K562 (cell line): ENCODE results near the gene CYP2R1. TPM values are rescaled to one million over a fixed set of nuclear protein-coding genes. Genes with fewer than 3 reads are reported as not detected.

Experiments used
- ATAC-seq: fragments of 200-7000 bp; cut with Tn5 transposase; 3 replicates; pipeline ENCODE4 v1.9.1; 2020; ENCODE audit warnings: moderate library complexity
- BruUV-seq: library from RNA; stranded (reverse); fragments of 400-500 nt; replicated peaks from 2 replicates; lab custom pipeline; 2021; lab: Mats Ljungman, UMichigan
- CTCF ChIA-PET: fragments of 300-600 bp; formaldehyde crosslinking; extraction: SDS; loops from one replicate; lab custom pipeline; 2021; ENCODE audit warnings: low intra/inter-chr PET ratio; lab: Yijun Ruan, JAX
- POLR2A ChIA-PET: fragments of 300-600, 350-650 bp; sonication (Branson Sonifier 250); formaldehyde crosslinking; extraction: SDS; loops from one replicate; lab custom pipeline; 2021; ENCODE audit warnings: antibody characterized with exemption, inconsistent platforms; lab: Yijun Ruan, JAX
- DNase-seq, 4 experiments: peaks; one replicate each; pipeline versions ENCODE4 v3.0.0 to v3.0.0-alpha.2; 2011 to 2018; ENCODE audit warnings: low spot score in 3 of 4, mixed read lengths in 3 of 4; ENCODE audit errors: extremely low read depth in 1 of 4
- FAIRE-seq: peaks from 2 replicates; lab custom pipeline; 2011; peaks lifted over from hg19 to GRCh38; lab: Jason Lieb, UNC
- H2AFZ ChIP-seq: 2 replicates; pipeline ENCODE4 v1.6.0; 2011; ENCODE audit warnings: low read depth, low read length, control low read depth, inconsistent platforms
- H3K27ac ChIP-seq: fragments of 200-600 bp; 3 replicates; pipeline ENCODE4 v1.8.0; 2011; ENCODE audit warnings: low read depth, mild to moderate bottlenecking, control low read depth, inconsistent platforms, low read length, moderate library complexity, mixed read lengths; ENCODE audit errors: extremely low read depth
- H3K27me3 ChIP-seq, 2 experiments: fragments of 300-600 bp in 1 of 2; 2 replicates in 1 of 2; 3 replicates in 1 of 2; pipeline versions ENCODE4 v1.6.0 to v1.8.0; 2011; ENCODE audit warnings: inconsistent platforms in 2 of 2, low read length in 2 of 2, mild to moderate bottlenecking in 1 of 2, mixed read lengths in 1 of 2, moderate library complexity in 1 of 2; ENCODE audit not compliant: control insufficient read depth in 2 of 2, insufficient read depth in 2 of 2
- H3K36me3 ChIP-seq: fragments of 300-600 bp; 3 replicates; pipeline ENCODE4 v1.8.0; 2011; ENCODE audit warnings: mild to moderate bottlenecking, low read length, inconsistent platforms; ENCODE audit not compliant: control insufficient read depth, insufficient read depth
- H3K4me1 ChIP-seq, 2 experiments: fragments of 200-600 bp in 1 of 2; replicated peaks in 1 of 2; 2 replicates in 1 of 2; 3 replicates in 1 of 2; pipeline versions ENCODE4 v1.5.1 to v1.8.0; 2011; ENCODE audit warnings: inconsistent platforms in 2 of 2, low read length in 2 of 2, mild to moderate bottlenecking in 1 of 2, mixed read lengths in 1 of 2, moderate library complexity in 1 of 2; ENCODE audit not compliant: control insufficient read depth in 2 of 2, insufficient read depth in 2 of 2
- H3K4me2 ChIP-seq: 2 replicates; pipeline ENCODE4 v1.6.1; 2011; ENCODE audit warnings: low read length, control low read depth, inconsistent platforms, mixed read lengths; ENCODE audit not compliant: insufficient read depth
- H3K4me3 ChIP-seq: fragments of 200-600 bp; sonication (generic), shearing (Covaris generic); 2 replicates; pipeline ENCODE4 v1.5.1; 2016; ENCODE audit warnings: control low read depth, inconsistent platforms
- H3K79me2 ChIP-seq: fragments of 200-600 bp; 3 replicates; pipeline ENCODE4 v1.8.0; 2011; ENCODE audit warnings: low read length, inconsistent platforms; ENCODE audit not compliant: control insufficient read depth, insufficient read depth
- H3K9ac ChIP-seq, 2 experiments: 2 replicates each; pipeline versions ENCODE4 v1.6.0 to v1.6.1; 2011; ENCODE audit warnings: low read depth in 2 of 2, low read length in 2 of 2, control low read depth in 1 of 2, inconsistent platforms in 1 of 2, mild to moderate bottlenecking in 1 of 2, mixed read lengths in 1 of 2; ENCODE audit not compliant: insufficient read depth in 1 of 2
- H3K9me1 ChIP-seq: one replicate; pipeline ENCODE4 v1.6.0; 2011; ENCODE audit warnings: inconsistent platforms, mild to moderate bottlenecking, low read length, moderate library complexity; ENCODE audit not compliant: control insufficient read depth, insufficient read depth
- H3K9me3 ChIP-seq: replicated peaks from 2 replicates; pipeline ENCODE4 v1.5.1; 2011; ENCODE audit warnings: low read depth, low read length, inconsistent platforms; ENCODE audit not compliant: control insufficient read depth, insufficient read depth
- H4K20me1 ChIP-seq: replicated peaks from 2 replicates; pipeline ENCODE4 v1.6.1; 2011; ENCODE audit warnings: low read length, inconsistent platforms, mixed read lengths; ENCODE audit not compliant: control insufficient read depth, insufficient read depth
- BRD4 ChIP-seq: fragments of 200-600 bp; sonication (generic); IDR thresholded peaks from 2 replicates; pipeline ENCODE4 v1.6.1; 2017; ENCODE audit warnings: inconsistent platforms
- PCBP2 ChIP-seq: fragments of 200-400 bp; formaldehyde crosslinking; IDR thresholded peaks from 2 replicates; pipeline ENCODE4 v1.6.1; 2018; ENCODE audit warnings: low read length, low read depth, mild to moderate bottlenecking, moderate library complexity; ENCODE audit not compliant: poor library complexity, severe bottlenecking
- PHB ChIP-seq: fragments of 250-450 bp; sonication (Bioruptor Pico); IDR thresholded peaks from 2 replicates; pipeline ENCODE4 v1.5.0; 2021
- SIX5 ChIP-seq, 2 experiments: IDR thresholded peaks; 2 replicates each; pipeline ENCODE4 v1.6.1; 2011; ENCODE audit warnings: low read length in 2 of 2, borderline replicate concordance in 1 of 2, low read depth in 1 of 2, mild to moderate bottlenecking in 1 of 2, moderate library complexity in 1 of 2; ENCODE audit not compliant: insufficient read depth in 1 of 2
- SNIP1 ChIP-seq: fragments of 450-650 bp; IDR thresholded peaks from 2 replicates; pipeline ENCODE4 v1.7.1; 2017; ENCODE audit warnings: low read depth, mild to moderate bottlenecking
- SRSF7 ChIP-seq: fragments of 200-400 bp; formaldehyde crosslinking; optimal IDR thresholded peaks from 2 replicates; pipeline ENCODE3; 2017; ENCODE audit warnings: mild to moderate bottlenecking, low read depth, low read length
- ZMIZ1 ChIP-seq, 2 experiments: fragments of 150-350 bp in 1 of 2; IDR thresholded peaks; 2 replicates each; pipeline ENCODE4 v1.6.1; 2012 to 2016; ENCODE audit warnings: low read depth in 2 of 2, low read length in 2 of 2, mild to moderate bottlenecking in 1 of 2, moderate library complexity in 1 of 2
- ZNF57 ChIP-seq: fragments of 450-650 bp; formaldehyde crosslinking; IDR thresholded peaks from 2 replicates; pipeline ENCODE4 v1.4.0; 2020; ENCODE audit warnings: mild to moderate bottlenecking, moderate library complexity
- ZNF778 ChIP-seq: fragments of 450-650 bp; formaldehyde crosslinking; IDR thresholded peaks from 2 replicates; pipeline ENCODE4 v1.4.0; 2020; ENCODE audit warnings: mild to moderate bottlenecking, moderate library complexity
- WGBS: fragments of 100-300 bp; shearing (Covaris generic); methylation state at CpG from one replicate; pipeline ENCODE4 v1.1.6; 2016; ENCODE audit warnings: low coverage, mixed read lengths; ENCODE audit not compliant: insufficient coverage; ENCODE audit errors: missing lambda C conversion rate; 5-methylcytosine and 5-hydroxymethylcytosine counted together
- in situ Hi-C: fragments of 300-500 bp; cut with MboI; formaldehyde crosslinking; loops from 4 replicates; pipeline ENCODE4 v1.15.0; 2018; ENCODE audit warnings: inconsistent platforms, mixed read lengths
- intact Hi-C: fragments of 100-400 bp; cut with micrococcal nuclease; formaldehyde crosslinking; loops from 2 replicates; pipeline ENCODE4 v1.14.2; 2022
- polyA plus RNA-seq, 8 experiments: library from polyadenylated mRNA; depleted of rRNA in 4 of 8; stranded (reverse) in 5 of 8; unstranded in 3 of 8; fragments of >200 nt; fragmentation: Nextera tagmentation in 2 of 8; fragmentation: Illumina TruSeq in 1 of 8; extraction: Ambion mirVana in 2 of 8; extraction: Trizol in 1 of 8; gene quantifications; 2 replicates each; pipeline versions ENCODE4 v1.2.1 to v1.2.3, GENCODE V29; 2011 to 2014; ENCODE audit warnings: inconsistent platforms in 1 of 8, missing spikeins in 1 of 8
- total RNA-seq, 7 experiments: library from RNA; depleted of rRNA in 6 of 7; stranded (reverse); fragments of >200 nt in 6 of 7; fragmentation: Illumina TruSeq in 2 of 7; extraction: Trizol in 2 of 7; gene quantifications; 2 replicates each; pipeline versions ENCODE4 v1.2.1 to v1.2.3, GENCODE V29; 2011 to 2021; ENCODE audit warnings: low replicate concordance in 1 of 7
- TF ChIP-seq, protein P1 (sequence below), 2 experiments: fragments of 250-450 bp in 1 of 2; fragments of 450-650 bp in 1 of 2; sonication (Bioruptor Pico) in 1 of 2; IDR thresholded peaks; 2 replicates each; pipeline versions ENCODE4 v1.6.1 to v1.8.0; 2016 to 2021; ENCODE audit warnings: mild to moderate bottlenecking in 2 of 2, moderate library complexity in 2 of 2, missing compliant biosample characterization in 1 of 2, missing genetic modification characterization in 1 of 2

Gene CYP2R1
- total and polyA plus RNA-seq, 9 of the 15 experiments (the other 6 are each of a cell fraction or from before 2014, with no cell fraction given), result 19.4 to 40.5 (median 29.4) TPM

DNA sequence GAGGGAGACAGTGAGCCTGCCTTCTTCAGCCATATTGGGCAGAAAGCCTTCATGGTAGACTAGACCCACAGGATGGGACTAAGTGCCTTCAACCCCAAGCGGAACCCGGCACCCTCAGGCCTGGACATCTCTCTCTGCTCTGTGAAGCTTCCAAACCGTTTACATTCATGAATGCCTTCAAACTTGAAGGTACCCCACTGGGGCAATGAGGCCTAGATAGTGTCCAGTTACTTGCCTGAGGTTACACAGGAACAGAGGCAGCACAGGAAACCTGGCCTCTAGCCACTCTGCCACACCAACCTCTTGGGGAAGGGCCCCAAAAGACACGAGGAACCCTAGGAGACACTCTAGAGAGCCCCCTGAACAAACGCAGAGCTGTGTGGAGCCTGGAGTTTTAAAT lies 14.5 kb upstream of the CYP2R1 start:
- 46% methylated on average over 5 of the region's 5 CpGs for WGBS
- in situ Hi-C loops, result loop anchor here (10.0 kb wide), 1 partner anchor 612 kb away; no protein-coding TSS in a partner anchor

More for the DNA sequence above, 14.5 kb upstream of the CYP2R1 start:
- no TSS peak for BruUV-seq
- intact Hi-C loops, result loop anchor here (5.0 kb wide), 2 partner anchors 264 to 284 kb away; partner anchors contain the start of gene PDE3B
- H3K79me2 ChIP-seq, result no peaks in the 10 kb centered on the region
- DNase-seq (no peak), ATAC-seq (no peak), FAIRE-seq (no peak)
- no peak overlapping the region; the same call in 1 of the 2 replicates for H2AFZ ChIP-seq
- CTCF ChIA-PET, result interaction anchor here (1.2 to 4.0 kb wide), 3 partner anchors 117 to 169 kb away, joined by 3 to 49 read pairs (median 13); no protein-coding TSS in a partner anchor
- POLR2A ChIA-PET, result interaction anchor here (0.7 to 2.5 kb wide), 5 partner anchors 12 to 451 kb away, joined by 3 to 11 read pairs (median 5); partner anchors contain the start of genes CYP2R1 and PSMA1
- H4K20me1 ChIP-seq, result no peaks in the 10 kb centered on the region
- TF ChIP-seq PCBP2, result no peak
- TF ChIP-seq ZMIZ1 (IDR thresholded peaks at IDR 0.05; ENCODE audit: low read depth in 2 of 2, low read length in 2 of 2), result no peak
- no peak for TF ChIP-seq ZNF57 (CRISPR knock-in tag)
- no peak for TF ChIP-seq SRSF7
- TF ChIP-seq SNIP1, result no peak
- TF ChIP-seq, protein P1, sequence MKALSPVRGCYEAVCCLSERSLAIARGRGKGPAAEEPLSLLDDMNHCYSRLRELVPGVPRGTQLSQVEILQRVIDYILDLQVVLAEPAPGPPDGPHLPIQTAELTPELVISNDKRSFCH (CRISPR knock-in tag; IDR thresholded peaks at IDR 0.05), result no peak
- TF ChIP-seq, protein P1 (tag; IDR thresholded peaks at IDR 0.05), result no peak
- no peak for TF ChIP-seq BRD4
- TF ChIP-seq SIX5 (IDR thresholded peaks at IDR 0.05; ENCODE audit: borderline replicate concordance in 1 of 2, insufficient read depth in 1 of 2, low read depth in 1 of 2, low read length in 2 of 2), result no peak
- TF ChIP-seq ZNF778 (CRISPR knock-in tag), result no peak
- no peak for TF ChIP-seq PHB (CRISPR knock-in tag)
- no peaks in the 10 kb centered on the region for H3K9me3 ChIP-seq
- no peaks in the 10 kb centered on the region for H3K36me3 ChIP-seq
- no peaks in the 10 kb centered on the region for H3K27me3 ChIP-seq
- H3K9ac ChIP-seq, result no peak overlapping the region
- peaks cover 0 to 12% of the 10 kb centered on the region in 2 experiments; a peak in 3 of 5 replicates for H3K4me1 ChIP-seq
- no peak overlapping the region for H3K27ac ChIP-seq
- H3K4me3 ChIP-seq, result no peak overlapping the region
- no peak overlapping the region for H3K4me2 ChIP-seq
- H3K9me1 ChIP-seq, result no peaks in the 10 kb centered on the region
